NK-92 treated with Interleukin-12 subunit alpha and Interleukin-12 subunit beta, amount 100 ng/mL, for 24 hours (cell line): ENCODE results near the gene TRABD2A.
"Not testable (repeated sequence)": the region's sequence is repeated elsewhere in the genome, so short reads cannot be mapped to it uniquely, and the experiment has no call there.

Experiments used
- DNase-seq: peaks from one replicate; lab custom pipeline; 2025; lab: John Stamatoyannopoulos, UW

The TRABD2A gene

GRCh38 chr2:84778911-84779690 is 101.8 kb downstream of the TRABD2A start:
- DNase-seq: no peak

GRCh38 chr2:84776011-84776410 is 104.9 kb downstream of the TRABD2A start:
- DNase-seq: no peak

GRCh38 chr2:84773562-84773961 is 107.3 kb downstream of the TRABD2A start:
- not testable (repeated sequence) for DNase-seq
